Cardiac muscle cell (in vitro differentiated cells and primary cell): ENCODE results near the gene SLC25A30. TPM values are rescaled to one million over a fixed set of nuclear protein-coding genes. Genes with fewer than 3 reads are reported as not detected.
"Not testable (repeated sequence)": the region's sequence is repeated elsewhere in the genome, so short reads cannot be mapped to it uniquely, and the experiment has no call there.

ENCODE experiments used
- DNase-seq, 2 donors: peaks; one replicate each; pipeline versions ENCODE4 v3.0.0 to v3.0.0-alpha.2; 2010 to 2017; ENCODE audit warnings: low read depth in 1 of 2, low spot score in 1 of 2
- H3K27ac ChIP-seq: fragments of 200-600 bp; sonication (generic); 2 replicates; pipeline ENCODE4 v1.5.1; 2016
- H3K27me3 ChIP-seq: fragments of 200-600 bp; sonication (generic); 2 replicates; pipeline ENCODE4 v1.6.0; 2016; ENCODE audit warnings: control low read depth
- H3K36me3 ChIP-seq: fragments of 200-600 bp; sonication (generic); 2 replicates; pipeline ENCODE4 v1.5.1; 2016; ENCODE audit warnings: control low read depth
- H3K4me1 ChIP-seq: fragments of 200-600 bp; sonication (generic); 2 replicates; pipeline ENCODE4 v1.8.1; 2017; ENCODE audit warnings: low read depth, mild to moderate bottlenecking, mixed run types
- H3K4me3 ChIP-seq: fragments of 200-600 bp; sonication (generic); 2 replicates; pipeline ENCODE4 v1.5.1; 2016; ENCODE audit warnings: mild to moderate bottlenecking
- H3K9me3 ChIP-seq: fragments of 200-600 bp; sonication (generic); 2 replicates; pipeline ENCODE4 v1.5.1; 2017; ENCODE audit warnings: low read depth, mild to moderate bottlenecking, control low read depth
- CTCF ChIP-seq: IDR thresholded peaks from 2 replicates; pipeline ENCODE4 v1.5.1; 2012; ENCODE audit warnings: low read depth, mild to moderate bottlenecking, low read length
- polyA plus RNA-seq: library from polyadenylated mRNA; unstranded; fragments of >200 nt; fragmentation: Nextera tagmentation; extraction: Ambion mirVana; gene quantifications from 2 replicates; pipeline ENCODE4 v1.2.1, GENCODE V29; 2016
- total RNA-seq: library from RNA; depleted of rRNA; stranded (reverse); fragments of >200 nt; gene quantifications from 2 replicates; pipeline ENCODE4 v1.2.3, GENCODE V29; 2016

SLC25A30 gene
- total and polyA plus RNA-seq, 2 experiments from 2014 or later = 7.4 to 8.6 TPM

GRCh38 chr13:45388664-45389063 lies 29.5 kb downstream of the SLC25A30 start:
- Histone ChIP-seq H3K27me3 (no peaks in the 10 kb centered on the region), H3K9me3 (no peaks in the 10 kb centered on the region), H3K4me3 (no peak overlapping the region), H3K27ac (no peak overlapping the region), H3K36me3 (peaks cover 3% of the 10 kb centered on the region), H3K4me1 (no peaks in the 10 kb centered on the region)
- TF ChIP-seq CTCF = no peak
- no peak for DNase-seq

GRCh38 chr13:45386892-45387575 lies 31.1 kb downstream of the SLC25A30 start:
- not testable (repeated sequence) for H3K9me3 ChIP-seq, DNase-seq, H3K4me1 ChIP-seq, H3K4me3 ChIP-seq, H3K36me3 ChIP-seq, H3K27me3 ChIP-seq, H3K27ac ChIP-seq

- DNase-seq = no peak
- H3K4me1 ChIP-seq = no peaks in the 10 kb centered on the region
- no peak overlapping the region for H3K4me3 ChIP-seq
- H3K27ac ChIP-seq = no peak overlapping the region
- peaks cover 3% of the 10 kb centered on the region for H3K36me3 ChIP-seq
- H3K27me3 ChIP-seq = no peaks in the 10 kb centered on the region
- no peaks in the 10 kb centered on the region for H3K9me3 ChIP-seq
- TF ChIP-seq CTCF = no peak
Observed at GRCh38 chr13:45385907-45386553, 32.1 kb downstream of the SLC25A30 start.

GRCh38 chr13:45385320-45385719 lies 32.9 kb downstream of the SLC25A30 start:
- Histone ChIP-seq H3K9me3 (no peaks in the 10 kb centered on the region), H3K4me3 (no peak overlapping the region), H3K27me3 (no peaks in the 10 kb centered on the region), H3K4me1 (no peaks in the 10 kb centered on the region), H3K36me3 (peaks cover 3% of the 10 kb centered on the region), H3K27ac (no peak overlapping the region)
- TF ChIP-seq CTCF = no peak
- no peak for DNase-seq

GRCh38 chr13:45384474-45385174 lies 33.5 kb downstream of the SLC25A30 start:
- Histone ChIP-seq H3K27me3 (no peaks in the 10 kb centered on the region), H3K36me3 (peaks cover 3% of the 10 kb centered on the region), H3K27ac (no peak overlapping the region), H3K4me1 (no peaks in the 10 kb centered on the region), H3K4me3 (no peak overlapping the region), H3K9me3 (no peaks in the 10 kb centered on the region)
- no peak for TF ChIP-seq CTCF
- no peak for DNase-seq

- H3K27ac ChIP-seq, H3K9me3 ChIP-seq, H3K27me3 ChIP-seq, H3K4me3 ChIP-seq, H3K4me1 ChIP-seq, DNase-seq, H3K36me3 ChIP-seq: not testable (repeated sequence)
Observed at GRCh38 chr13:45382739-45383138, 35.4 kb downstream of the SLC25A30 start.
